ENCODE measurements around the gene MYOG. TPM values are rescaled to one million over a fixed set of nuclear protein-coding genes. Genes with fewer than 3 reads are reported as not detected.

The MYOG gene
- total RNA-seq, 4 donors from 2014 or later = 21.4 to 146 (median 73.1) TPM

- H3K4me3 ChIP-seq = peak overlapping the region; percentile 58 to 78 (median 67)
- H3K36me3 ChIP-seq = no peaks in the 10 kb centered on the region
- no peak for ATAC-seq
- TF ChIP-seq POLR2A (IDR thresholded peaks at IDR 0.05) (no peak), CTCF (IDR thresholded peaks at IDR 0.05 in 4 of 5, conservative IDR thresholded peaks at IDR 0.05 in 1 of 5) (no peak)
- intact Hi-C loops (cut with DNase I; ENCODE audit: low total_unique reads) = no loop called here
- peak overlapping the region; percentile 97 to 100 (median 98) for H3K27ac ChIP-seq
- H3K9me3 ChIP-seq = no peaks in the 10 kb centered on the region
- no peaks in the 10 kb centered on the region for H3K27me3 ChIP-seq
- no peak for DNase-seq
- peaks cover 49 to 51% of the 10 kb centered on the region in 2 donors for H3K4me1 ChIP-seq
- in situ Hi-C loops (cut with MboI; ENCODE audit: low sequenced_read_pairs in 4 of 4) = no loop called here
Observed at GRCh38 chr1:203082571-203083462, 3.0 kb downstream of the MYOG start.

GRCh38 chr1:203082231-203082505 is 3.6 kb downstream of the MYOG start:
- in situ Hi-C loops (cut with MboI; ENCODE audit: low sequenced_read_pairs in 4 of 4) = no loop called here
- TF ChIP-seq CTCF (IDR thresholded peaks at IDR 0.05 in 4 of 5, conservative IDR thresholded peaks at IDR 0.05 in 1 of 5) (no peak), POLR2A (IDR thresholded peaks at IDR 0.05) (no peak)
- Histone ChIP-seq H3K27me3 (no peaks in the 10 kb centered on the region), H3K27ac (peak overlapping the region; percentile 97 to 100 (median 98)), H3K4me3 (no peak overlapping the region), H3K9me3 (no peaks in the 10 kb centered on the region), H3K36me3 (no peaks in the 10 kb centered on the region), H3K4me1 (peaks cover 45 to 49% of the 10 kb centered on the region in 2 donors)
- DNase-seq (no peak), ATAC-seq (no peak)
- intact Hi-C loops (cut with DNase I; ENCODE audit: low total_unique reads) = no loop called here

GRCh38 chr1:203081465-203082230 is 4.2 kb downstream of the MYOG start:
- H3K27ac ChIP-seq = peak overlapping the region; percentile 97 to 100 (median 98)
- no peak for TF ChIP-seq POLR2A (IDR thresholded peaks at IDR 0.05)
- TF ChIP-seq CTCF (IDR thresholded peaks at IDR 0.05 in 4 of 5, conservative IDR thresholded peaks at IDR 0.05 in 1 of 5) = no peak
- no peak overlapping the region for H3K4me3 ChIP-seq
- intact Hi-C loops (cut with DNase I; ENCODE audit: low total_unique reads) (no loop called here), in situ Hi-C loops (cut with MboI; ENCODE audit: low sequenced_read_pairs in 4 of 4) (no loop called here)
- H3K36me3 ChIP-seq = no peaks in the 10 kb centered on the region
- ATAC-seq = no peak
- H3K27me3 ChIP-seq = no peaks in the 10 kb centered on the region
- H3K9me3 ChIP-seq = no peaks in the 10 kb centered on the region
- DNase-seq = no peak
- peaks cover 40 to 44% of the 10 kb centered on the region in 2 donors for H3K4me1 ChIP-seq

GRCh38 chr1:203080456-203080855 is 5.4 kb downstream of the MYOG start:
- no peaks in the 10 kb centered on the region for H3K27me3 ChIP-seq
- H3K4me3 ChIP-seq = no peak overlapping the region
- in situ Hi-C loops (cut with MboI; ENCODE audit: low sequenced_read_pairs in 4 of 4) = no loop called here
- DNase-seq (no peak), ATAC-seq (no peak)
- H3K9me3 ChIP-seq = no peaks in the 10 kb centered on the region
- TF ChIP-seq POLR2A (IDR thresholded peaks at IDR 0.05) (no peak), CTCF (IDR thresholded peaks at IDR 0.05 in 4 of 5, conservative IDR thresholded peaks at IDR 0.05 in 1 of 5) (no peak)
- no peaks in the 10 kb centered on the region for H3K36me3 ChIP-seq
- H3K27ac ChIP-seq = peak overlapping the region in 2 of 4 donors; percentile 98 to 99
- intact Hi-C loops (cut with DNase I; ENCODE audit: low total_unique reads) = no loop called here
- peaks cover 29 to 39% of the 10 kb centered on the region in 2 donors for H3K4me1 ChIP-seq
